Right atrium auricular region (tissue), 2 donors: ENCODE results near the gene CNGB1. TPM values are rescaled to one million over a fixed set of nuclear protein-coding genes. Genes with fewer than 3 reads are reported as not detected.

ENCODE experiments used
- DNase-seq: peaks from one replicate; pipeline ENCODE4 v3.0.0-alpha.2; 2019; ENCODE audit warnings: low spot score
- H3K27ac ChIP-seq, 2 donors: fragments of 200-600 bp; sonication (generic); 1 replicate in 1 of 2; 2 replicates in 1 of 2; pipeline ENCODE4 v1.5.1; 2016 to 2019
- H3K27me3 ChIP-seq, 2 donors: fragments of 200-600 bp; sonication (generic); one replicate each; pipeline versions ENCODE4 v1.5.1 to v1.6.0; 2017 to 2019
- H3K36me3 ChIP-seq: fragments of 200-600 bp; sonication (generic); one replicate; pipeline ENCODE4 v1.5.1; 2016
- H3K4me1 ChIP-seq, 2 donors: fragments of 200-600 bp; sonication (generic); one replicate each; pipeline versions ENCODE4 v1.5.1 to v1.6.0; 2017 to 2019
- H3K4me3 ChIP-seq, 2 donors: fragments of 200-600 bp; sonication (generic); 1 replicate in 1 of 2; 2 replicates in 1 of 2; pipeline ENCODE4 v1.5.1; 2017 to 2019; ENCODE audit warnings: mild to moderate bottlenecking in 1 of 2, moderate library complexity in 1 of 2
- H3K9me3 ChIP-seq, 2 donors: fragments of 200-600 bp; sonication (generic); one replicate each; pipeline ENCODE4 v1.5.1; 2019
- CTCF ChIP-seq, 2 donors: fragments of 200-600 bp; sonication (generic); IDR thresholded peaks; one replicate each; pipeline ENCODE4 v1.5.1; 2019; ENCODE audit warnings: antibody characterized with exemption in 2 of 2
- total RNA-seq, 2 donors: library from RNA; depleted of rRNA; stranded (reverse); fragments of >200 nt; gene quantifications; one replicate each; pipeline ENCODE4 v1.1.0, GENCODE V29; 2016

CNGB1 gene
- total RNA-seq, 2 donors from 2014 or later: not detected

GRCh38 chr16:57937861-57938260, 33.1 kb downstream of the CNGB1 start:
- peaks cover 0 to 26% of the 10 kb centered on the region in 2 donors for H3K4me1 ChIP-seq
- no peak for DNase-seq
- TF ChIP-seq CTCF (IDR thresholded peaks at IDR 0.05): no peak

GRCh38 chr16:57935904-57936303, 35.0 kb downstream of the CNGB1 start:
- Histone ChIP-seq H3K36me3 (no peaks in the 10 kb centered on the region), H3K4me1 (peaks cover 0 to 21% of the 10 kb centered on the region in 2 donors), H3K4me3 (no peak overlapping the region), H3K9me3 (no peaks in the 10 kb centered on the region), H3K27ac (peak overlapping the region in 1 of 2 donors; percentile 3), H3K27me3 (no peaks in the 10 kb centered on the region)
- no peak for DNase-seq
- TF ChIP-seq CTCF (IDR thresholded peaks at IDR 0.05): no peak

More at GRCh38 chr16:57937861-57938260, 33.1 kb downstream of the CNGB1 start:
- Histone ChIP-seq H3K27ac (no peak overlapping the region), H3K36me3 (no peaks in the 10 kb centered on the region), H3K4me3 (no peak overlapping the region), H3K9me3 (no peaks in the 10 kb centered on the region), H3K27me3 (no peaks in the 10 kb centered on the region)

- no peak overlapping the region for H3K4me3 ChIP-seq
- no peak for DNase-seq
- H3K4me1 ChIP-seq: no peaks in the 10 kb centered on the region
- no peaks in the 10 kb centered on the region for H3K9me3 ChIP-seq
- H3K36me3 ChIP-seq: no peaks in the 10 kb centered on the region
- no peaks in the 10 kb centered on the region for H3K27me3 ChIP-seq
- H3K27ac ChIP-seq: no peak overlapping the region
- no peak for TF ChIP-seq CTCF (IDR thresholded peaks at IDR 0.05)
These were observed 40.4 kb downstream of the CNGB1 start for GRCh38 chr16:57930533-57930932.

GRCh38 chr16:57929250-57929649, 41.7 kb downstream of the CNGB1 start:
- no peak overlapping the region for H3K4me3 ChIP-seq
- H3K9me3 ChIP-seq: no peaks in the 10 kb centered on the region
- DNase-seq: no peak
- H3K27me3 ChIP-seq: no peaks in the 10 kb centered on the region
- H3K36me3 ChIP-seq: no peaks in the 10 kb centered on the region
- H3K27ac ChIP-seq: no peak overlapping the region
- TF ChIP-seq CTCF (IDR thresholded peaks at IDR 0.05): no peak
- H3K4me1 ChIP-seq: no peaks in the 10 kb centered on the region

- Histone ChIP-seq H3K27me3 (no peaks in the 10 kb centered on the region), H3K27ac (no peak overlapping the region), H3K9me3 (no peaks in the 10 kb centered on the region), H3K36me3 (no peaks in the 10 kb centered on the region), H3K4me3 (no peak overlapping the region), H3K4me1 (no peaks in the 10 kb centered on the region)
- no peak for DNase-seq
- no peak for TF ChIP-seq CTCF (IDR thresholded peaks at IDR 0.05)
These were observed 44.9 kb downstream of the CNGB1 start for GRCh38 chr16:57926041-57926440.

GRCh38 chr16:57925310-57925709, 45.6 kb downstream of the CNGB1 start:
- Histone ChIP-seq H3K9me3 (no peaks in the 10 kb centered on the region), H3K27me3 (no peaks in the 10 kb centered on the region), H3K4me3 (no peak overlapping the region), H3K36me3 (no peaks in the 10 kb centered on the region), H3K4me1 (no peaks in the 10 kb centered on the region), H3K27ac (no peak overlapping the region)
- TF ChIP-seq CTCF (IDR thresholded peaks at IDR 0.05): no peak
- no peak for DNase-seq
